ENCODE results near the gene EIF1. TPM values are rescaled to one million over a fixed set of nuclear protein-coding genes. Genes with fewer than 3 reads are reported as not detected.

The EIF1 gene
- total RNA-seq, 1 experiment from 2014 or later, result 651 TPM

- H2AK5ac ChIP-seq (ENCODE audit: insufficient read length, low read length), result no peak overlapping the region
- Mint-ChIP-seq H3K4me1 (peaks cover 15 to 43% of the 10 kb centered on the region in 2 experiments), H3K4me3 (no peak overlapping the region; a peak in 1 of 5 replicates), H3K27me3 (ENCODE audit: low read depth) (peaks cover 72% of the 10 kb centered on the region), H3K36me3 (ENCODE audit: insufficient read depth in 1 of 3, low read depth in 3 of 3) (no peaks in the 10 kb centered on the region; a peak in 1 of 7 replicates), H3K27ac (no peak overlapping the region), H3K9me3 (no peaks in the 10 kb centered on the region)
- H4K5ac ChIP-seq (ENCODE audit: insufficient read length, low read depth, low read length), result no peak overlapping the region
- H3K27ac ChIP-seq (ENCODE audit: insufficient read length, low read depth, low read length), result no peak overlapping the region
- H3K23me2 ChIP-seq (ENCODE audit: insufficient read length, low read depth, low read length, poor library complexity, severe bottlenecking), result peaks cover 8% of the 10 kb centered on the region
- no peak overlapping the region for H3K9ac ChIP-seq (ENCODE audit: extremely low read depth, insufficient read length, low read length)
- no peaks in the 10 kb centered on the region for H3K9me3 ChIP-seq (ENCODE audit: control insufficient read depth, low read depth, low read length)
- H2BK120ac ChIP-seq (ENCODE audit: low read depth, low read length, poor library complexity, severe bottlenecking), result no peak overlapping the region
- H4K91ac ChIP-seq (ENCODE audit: insufficient read length, low read depth, low read length), result no peak overlapping the region
- H4K20me1 ChIP-seq (ENCODE audit: control insufficient read depth, insufficient read depth, insufficient read length), result no peaks in the 10 kb centered on the region
- no peak overlapping the region for H2BK5ac ChIP-seq (ENCODE audit: insufficient read length, low read length)
- H3K79me1 ChIP-seq (ENCODE audit: insufficient read depth, low read depth, low read length, poor library complexity, severe bottlenecking), result no peaks in the 10 kb centered on the region
- DNase-seq, result peak; percentile 30
- H3T11ph ChIP-seq (ENCODE audit: low read length), result no peak overlapping the region
- no peak overlapping the region for H3K4me2 ChIP-seq (ENCODE audit: insufficient read depth, insufficient read length, low read length)
- H3K4ac ChIP-seq (ENCODE audit: low read depth, low read length), result no peak overlapping the region
- no CpG with 5 or more reads among the region's 4 CpGs for WGBS (ENCODE audit: extremely low coverage, insufficient read length, low lambda C conversion rate)
- TF ChIP-seq, protein P1, sequence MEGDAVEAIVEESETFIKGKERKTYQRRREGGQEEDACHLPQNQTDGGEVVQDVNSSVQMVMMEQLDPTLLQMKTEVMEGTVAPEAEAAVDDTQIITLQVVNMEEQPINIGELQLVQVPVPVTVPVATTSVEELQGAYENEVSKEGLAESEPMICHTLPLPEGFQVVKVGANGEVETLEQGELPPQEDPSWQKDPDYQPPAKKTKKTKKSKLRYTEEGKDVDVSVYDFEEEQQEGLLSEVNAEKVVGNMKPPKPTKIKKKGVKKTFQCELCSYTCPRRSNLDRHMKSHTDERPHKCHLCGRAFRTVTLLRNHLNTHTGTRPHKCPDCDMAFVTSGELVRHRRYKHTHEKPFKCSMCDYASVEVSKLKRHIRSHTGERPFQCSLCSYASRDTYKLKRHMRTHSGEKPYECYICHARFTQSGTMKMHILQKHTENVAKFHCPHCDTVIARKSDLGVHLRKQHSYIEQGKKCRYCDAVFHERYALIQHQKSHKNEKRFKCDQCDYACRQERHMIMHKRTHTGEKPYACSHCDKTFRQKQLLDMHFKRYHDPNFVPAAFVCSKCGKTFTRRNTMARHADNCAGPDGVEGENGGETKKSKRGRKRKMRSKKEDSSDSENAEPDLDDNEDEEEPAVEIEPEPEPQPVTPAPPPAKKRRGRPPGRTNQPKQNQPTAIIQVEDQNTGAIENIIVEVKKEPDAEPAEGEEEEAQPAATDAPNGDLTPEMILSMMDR (conservative IDR thresholded peaks at IDR 0.05), result no peak
- no peak overlapping the region for H3K56ac ChIP-seq (ENCODE audit: insufficient read length, low read depth, low read length)
- H2AFZ ChIP-seq (ENCODE audit: low read length), result no peak overlapping the region
- H3K14ac ChIP-seq (ENCODE audit: insufficient read depth, low read length), result no peak overlapping the region
- H2BK15ac ChIP-seq (ENCODE audit: low read depth, low read length), result no peak overlapping the region
- H3K4me1 ChIP-seq (ENCODE audit: insufficient read depth, low read length), result no peaks in the 10 kb centered on the region
- no peak overlapping the region for H2BK12ac ChIP-seq (ENCODE audit: insufficient read length, low read depth, low read length)
- H3K23ac ChIP-seq (ENCODE audit: insufficient read length, low read depth, low read length), result no peak overlapping the region
- no peak overlapping the region for H3K18ac ChIP-seq (ENCODE audit: insufficient read length, low read depth, low read length)
- H3K79me2 ChIP-seq (ENCODE audit: insufficient read depth, low read length), result no peaks in the 10 kb centered on the region
- no peak overlapping the region for H4K8ac ChIP-seq (replicated peaks; ENCODE audit: insufficient read length, low read depth, low read length)
- no peak overlapping the region for H2BK20ac ChIP-seq (ENCODE audit: low read depth, low read length, poor library complexity, severe bottlenecking)
- peaks cover 27% of the 10 kb centered on the region; the same call in 1 of the 2 replicates for H3K27me3 ChIP-seq (ENCODE audit: insufficient read depth, low read length)
Observed at GRCh38 chr17:41735744-41736143, 47.1 kb downstream of the EIF1 start.
